Pancreas (tissue), 10 donors: ENCODE data around the gene PCDHGB4. TPM values are rescaled to one million over a fixed set of nuclear protein-coding genes. Genes with fewer than 3 reads are reported as not detected.
"Not testable (repeated sequence)": the region's sequence is repeated elsewhere in the genome, so short reads cannot be mapped to it uniquely, and the experiment has no call there.

Experiments
- ATAC-seq, 4 donors: fragments of 200-7000 bp; cut with Tn5 transposase; one replicate each; pipeline versions ENCODE4 v1.8.0 to v1.9.1; 2020; ENCODE audit warnings: mild to moderate bottlenecking in 4 of 4, moderate library complexity in 4 of 4
- DNase-seq, 6 donors: peaks; one replicate each; pipeline ENCODE4 v3.0.0-alpha.2; 2020
- FAIRE-seq: peaks from 2 replicates; lab custom pipeline; 2012; peaks lifted over from hg19 to GRCh38; lab: Jason Lieb, UNC
- H3K27ac ChIP-seq, 4 donors: fragments of 200-600 bp; sonication (generic); 1 replicate in 3 of 4; 2 replicates in 1 of 4; pipeline versions ENCODE4 v1.5.0 to v1.8.0; 2020
- H3K27me3 ChIP-seq, 4 donors: fragments of 200-600 bp; one replicate each; pipeline ENCODE4 v1.8.0; 2021
- H3K36me3 ChIP-seq, 3 donors: fragments of 200-600 bp; sonication (generic) in 1 of 3; one replicate each; pipeline versions ENCODE4 v1.5.0 to v1.8.0; 2020 to 2021
- H3K4me1 ChIP-seq, 3 donors: fragments of 200-600 bp; one replicate each; pipeline ENCODE4 v1.8.0; 2021
- H3K4me3 ChIP-seq, 4 donors: fragments of 200-600 bp; sonication (generic) in 2 of 4; one replicate each; pipeline versions ENCODE4 v1.5.0 to v1.8.0; 2020 to 2021
- H3K9me3 ChIP-seq, 4 donors: fragments of 200-600 bp; one replicate each; pipeline ENCODE4 v1.8.0; 2021
- WGBS, 2 donors: extraction: QIAGEN DNeasy Blood & Tissue Kit; methylation state at CpG; one replicate each; pipeline ENCODE4 v1.1.7; 2013; 5-methylcytosine and 5-hydroxymethylcytosine counted together
- intact Hi-C, 3 donors: fragments of 100-400 bp; cut with DNase I; formaldehyde crosslinking; loops; one replicate each; pipeline versions ENCODE4 v1.11.1 to v1.14.2; 2022
- polyA plus RNA-seq, 2 donors: library from polyadenylated mRNA; stranded (reverse); fragments of 200-250 nt; gene quantifications; one replicate each; pipeline ENCODE4 v1.2.3, GENCODE V29; 2013
- total RNA-seq, 6 donors: library from RNA; stranded (reverse); fragmentation: NEBNext Ultra II Directional in 4 of 6; extraction: Animal tissue kit (Norgen Biotek cat#: 25700) in 4 of 6; gene quantifications; one replicate each; pipeline versions ENCODE4 v1.2.1 to v1.2.4, GENCODE V29; 2021 to 2023
- TF ChIP-seq, protein P1 (sequence below), 4 donors: fragments of 200-600 bp; sonication (generic) in 3 of 4; IDR thresholded peaks; one replicate each; pipeline versions ENCODE4 v1.5.0 to v1.8.0; 2021; ENCODE audit warnings: antibody characterized with exemption in 4 of 4
- donor health status: healthy with polysubstance abuse.
- donor health status: DM: no; HTN: no; CAD: no; lungs with moderate emphysema.
- donor health status: DM: no; HTN: no; CAD: no.
- donor health status: control.
- donor health status: control.
- donor health status: Bipolar disorder and iron deficiency.
- donor health status: DM: yes; HTN: yes; CAD: no.
- donor health status: DM: no; HTN: no; CAD: no.
- donor health status: DM: no; HTN: no; CAD: no.
- donor health status: DM: yes; HTN: yes; CAD: no.

PCDHGB4 gene
- total and polyA plus RNA-seq, 8 donors, result 0.56 to 3.1 (median 1.8) TPM

DNA sequence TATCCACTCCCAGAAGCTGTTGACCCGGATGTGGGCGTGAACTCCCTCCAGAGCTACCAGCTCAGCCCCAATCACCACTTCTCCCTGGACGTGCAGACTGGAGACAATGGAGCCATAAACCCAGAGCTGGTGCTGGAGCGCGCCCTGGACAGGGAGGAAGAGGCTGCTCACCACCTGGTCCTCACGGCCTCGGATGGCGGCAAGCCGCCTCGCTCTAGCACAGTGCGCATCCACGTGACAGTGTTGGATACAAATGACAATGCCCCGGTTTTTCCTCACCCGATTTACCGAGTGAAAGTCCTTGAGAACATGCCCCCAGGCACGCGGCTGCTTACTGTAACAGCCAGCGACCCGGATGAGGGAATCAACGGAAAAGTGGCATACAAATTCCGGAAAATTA, 5.8 kb downstream of the PCDHGB4 start:
- Histone ChIP-seq H3K9me3 (peaks cover 0 to 34% (median 2%) of the 10 kb centered on the region in 4 donors), H3K4me3 (no peak overlapping the region), H3K27ac (no peak overlapping the region), H3K36me3 (no peaks in the 10 kb centered on the region), H3K4me1 (no peaks in the 10 kb centered on the region), H3K27me3 (no peaks in the 10 kb centered on the region)
- peak in 1 of 6 donors; percentile 23 for DNase-seq
- intact Hi-C loops, result no loop called here
- TF ChIP-seq, protein P1, sequence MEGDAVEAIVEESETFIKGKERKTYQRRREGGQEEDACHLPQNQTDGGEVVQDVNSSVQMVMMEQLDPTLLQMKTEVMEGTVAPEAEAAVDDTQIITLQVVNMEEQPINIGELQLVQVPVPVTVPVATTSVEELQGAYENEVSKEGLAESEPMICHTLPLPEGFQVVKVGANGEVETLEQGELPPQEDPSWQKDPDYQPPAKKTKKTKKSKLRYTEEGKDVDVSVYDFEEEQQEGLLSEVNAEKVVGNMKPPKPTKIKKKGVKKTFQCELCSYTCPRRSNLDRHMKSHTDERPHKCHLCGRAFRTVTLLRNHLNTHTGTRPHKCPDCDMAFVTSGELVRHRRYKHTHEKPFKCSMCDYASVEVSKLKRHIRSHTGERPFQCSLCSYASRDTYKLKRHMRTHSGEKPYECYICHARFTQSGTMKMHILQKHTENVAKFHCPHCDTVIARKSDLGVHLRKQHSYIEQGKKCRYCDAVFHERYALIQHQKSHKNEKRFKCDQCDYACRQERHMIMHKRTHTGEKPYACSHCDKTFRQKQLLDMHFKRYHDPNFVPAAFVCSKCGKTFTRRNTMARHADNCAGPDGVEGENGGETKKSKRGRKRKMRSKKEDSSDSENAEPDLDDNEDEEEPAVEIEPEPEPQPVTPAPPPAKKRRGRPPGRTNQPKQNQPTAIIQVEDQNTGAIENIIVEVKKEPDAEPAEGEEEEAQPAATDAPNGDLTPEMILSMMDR (IDR thresholded peaks at IDR 0.05), result no peak
- no peak for ATAC-seq
- 24 to 29% methylated on average over 21 of the region's 21 CpGs for WGBS, 2 donors
- FAIRE-seq, result no peak

DNA sequence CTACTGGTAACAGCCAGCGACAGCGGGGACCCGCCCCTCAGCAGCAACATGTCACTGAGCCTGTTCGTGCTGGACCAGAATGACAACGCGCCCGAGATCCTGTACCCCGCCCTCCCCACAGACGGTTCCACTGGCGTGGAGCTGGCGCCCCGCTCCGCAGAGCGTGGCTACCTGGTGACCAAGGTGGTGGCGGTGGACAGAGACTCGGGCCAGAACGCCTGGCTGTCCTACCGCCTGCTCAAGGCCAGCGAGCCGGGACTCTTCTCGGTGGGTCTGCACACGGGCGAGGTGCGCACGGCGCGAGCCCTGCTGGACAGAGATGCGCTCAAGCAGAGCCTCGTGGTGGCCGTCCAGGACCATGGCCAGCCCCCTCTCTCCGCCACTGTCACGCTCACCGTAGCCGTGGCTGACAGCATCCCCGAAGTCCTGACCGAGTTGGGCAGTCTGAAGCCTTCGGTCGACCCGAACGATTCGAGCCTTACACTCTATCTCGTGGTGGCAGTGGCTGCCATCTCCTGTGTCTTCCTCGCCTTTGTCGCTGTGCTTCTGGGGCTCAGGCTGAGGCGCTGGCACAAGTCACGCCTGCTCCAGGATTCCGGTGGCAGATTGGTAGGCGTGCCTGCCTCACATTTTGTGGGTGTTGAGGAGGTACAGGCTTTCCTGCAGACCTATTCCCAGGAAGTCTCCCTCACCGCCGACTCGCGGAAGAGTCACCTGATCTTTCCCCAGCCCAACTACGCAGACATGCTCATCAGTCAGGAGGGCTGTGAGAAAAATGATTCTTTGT, 7.1 kb downstream of the PCDHGB4 start:
- WGBS, 2 donors, result 22 to 25% methylated on average over 36 to 46 of the region's 53 CpGs
- H3K27ac ChIP-seq, FAIRE-seq, H3K4me1 ChIP-seq, intact Hi-C loops, H3K4me3 ChIP-seq, ATAC-seq, H3K36me3 ChIP-seq, H3K27me3 ChIP-seq: not testable (repeated sequence)
- H3K9me3 ChIP-seq, result peaks cover 0 to 24% (median 2%) of the 10 kb centered on the region in 4 donors
- peak in 1 of 6 donors; percentile 27 for DNase-seq

DNA sequence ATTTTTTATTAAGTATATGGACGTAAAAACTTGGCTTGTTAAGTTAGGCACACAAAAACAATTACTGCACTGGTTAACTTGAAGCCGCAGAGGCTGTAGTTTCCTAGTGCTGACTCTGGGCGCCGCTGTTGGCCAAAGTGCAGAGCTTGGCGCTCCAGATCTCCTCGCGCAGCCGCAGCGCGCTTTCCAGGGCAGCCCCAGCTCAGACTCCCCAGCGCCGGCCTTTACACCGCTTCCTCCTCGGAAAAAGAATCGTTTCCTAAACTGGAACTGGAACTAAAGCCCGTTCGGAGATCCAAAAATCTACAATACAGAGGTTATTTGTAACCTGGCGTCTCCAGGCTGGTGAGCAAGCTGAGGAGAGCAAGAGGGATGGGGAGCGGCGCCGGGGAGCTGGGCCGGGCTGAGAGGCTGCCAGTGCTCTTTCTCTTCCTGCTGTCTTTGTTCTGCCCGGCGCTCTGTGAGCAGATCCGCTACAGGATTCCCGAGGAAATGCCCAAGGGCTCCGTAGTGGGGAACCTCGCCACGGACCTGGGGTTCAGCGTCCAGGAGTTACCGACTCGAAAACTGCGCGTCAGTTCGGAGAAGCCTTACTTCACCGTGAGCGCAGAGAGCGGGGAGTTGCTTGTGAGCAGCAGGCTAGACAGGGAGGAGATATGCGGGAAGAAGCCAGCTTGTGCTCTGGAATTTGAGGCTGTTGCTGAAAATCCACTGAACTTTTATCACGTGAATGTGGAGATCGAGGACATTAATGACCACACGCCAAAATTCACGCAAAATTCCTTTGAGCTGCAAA, 10.5 kb downstream of the PCDHGB4 start, which contains the start of gene PCDHGB5:
Gene PCDHGB5 (plus strand): TSS at position 192 of the 796 bp plus-strand sequence. CDS start 181 bp downstream, at position 373.
- H3K27me3 ChIP-seq, H3K4me1 ChIP-seq, H3K36me3 ChIP-seq, H3K27ac ChIP-seq, FAIRE-seq, intact Hi-C loops: not testable (repeated sequence)
- peaks cover 0 to 17% (median 2%) of the 10 kb centered on the region in 4 donors for H3K9me3 ChIP-seq
- ATAC-seq, result peak; percentile 94 to 100 (median 98)
- 1 to 5% methylated on average over 24 to 25 of the region's 43 CpGs for WGBS, 2 donors
- peak in 4 of 6 donors; percentile 33 to 69 (median 45) for DNase-seq
- H3K4me3 ChIP-seq, result peak within 1 kb of the TSS in 2 of 4 donors; percentile 8 to 37
- TF ChIP-seq, protein P1 (IDR thresholded peaks at IDR 0.05), result peak in 3 of 4 donors; percentile 35 to 44 (median 41)

DNA sequence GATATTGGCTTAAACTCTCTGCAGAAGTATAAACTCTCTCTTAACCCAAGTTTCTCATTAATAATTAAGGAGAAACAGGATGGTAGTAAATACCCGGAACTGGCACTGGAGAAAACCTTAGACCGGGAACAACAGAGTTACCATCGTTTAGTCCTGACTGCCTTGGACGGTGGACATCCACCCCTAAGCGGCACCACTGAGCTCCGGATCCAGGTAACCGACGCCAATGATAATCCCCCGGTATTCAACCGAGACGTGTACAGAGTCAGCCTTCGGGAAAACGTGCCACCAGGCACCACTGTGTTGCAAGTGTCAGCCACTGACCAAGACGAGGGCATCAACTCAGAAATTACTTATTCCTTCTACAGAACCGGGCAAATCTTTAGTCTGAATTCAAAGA, 11.1 kb downstream of the PCDHGB4 start:
- no peak for FAIRE-seq

More for the DNA sequence above, 11.1 kb downstream of the PCDHGB4 start:
- ATAC-seq (no peak), DNase-seq (no peak)
- Histone ChIP-seq H3K27me3 (no peaks in the 10 kb centered on the region), H3K36me3 (no peaks in the 10 kb centered on the region), H3K4me1 (peaks cover 0 to 2% (median 0%) of the 10 kb centered on the region in 3 donors), H3K9me3 (peaks cover 0 to 10% (median 2%) of the 10 kb centered on the region in 4 donors), H3K4me3 (peak overlapping the region in 1 of 4 donors; percentile 13), H3K27ac (no peak overlapping the region)
- TF ChIP-seq, protein P1 (IDR thresholded peaks at IDR 0.05), result no peak
- intact Hi-C loops, result no loop called here
- 18 to 22% methylated on average over 15 of the region's 15 CpGs for WGBS, 2 donors
